Measurements from ENCODE around the gene GPR27.

GPR27 gene

GRCh38 chr3:71785532-71786216 lies 32.0 kb downstream of the GPR27 start:
- Histone ChIP-seq H3K9ac (ENCODE audit: low read length) (no peak overlapping the region), H3K23ac (ENCODE audit: low read length) (no peak overlapping the region), H2AFZ (ENCODE audit: insufficient read depth, low read length, poor library complexity) (no peak overlapping the region), H3K4me2 (ENCODE audit: low read length) (peak overlapping the region; percentile 79), H4K91ac (ENCODE audit: low read depth, low read length) (no peak overlapping the region), H3K14ac (ENCODE audit: low read length) (no peak overlapping the region), H3K27me3 (ENCODE audit: insufficient read depth, low read length) (peaks cover 24% of the 10 kb centered on the region), H3K79me1 (ENCODE audit: low read length) (no peaks in the 10 kb centered on the region), H3K9me3 (ENCODE audit: insufficient read depth, low read depth, low read length) (peaks cover 4% of the 10 kb centered on the region), H4K8ac (ENCODE audit: low read depth, low read length) (no peak overlapping the region), H2BK12ac (ENCODE audit: low read length) (no peak overlapping the region), H2AK5ac (ENCODE audit: low read length) (no peak overlapping the region), H3K4me1 (ENCODE audit: control insufficient read depth in 1 of 2, insufficient read depth in 2 of 2, low read length in 2 of 2) (peaks cover 8 to 14% of the 10 kb centered on the region in 2 experiments), H3K4me3 (ENCODE audit: low read depth, low read length) (no peak overlapping the region), H3K36me3 (ENCODE audit: control insufficient read depth in 1 of 2, insufficient read depth in 2 of 2, low read length in 2 of 2) (no peaks in the 10 kb centered on the region), H2BK120ac (ENCODE audit: insufficient read depth, low read length, poor library complexity) (no peak overlapping the region), H3K79me2 (ENCODE audit: control insufficient read depth, insufficient read depth, low read length, poor library complexity) (no peaks in the 10 kb centered on the region), H3K18ac (ENCODE audit: low read length) (no peak overlapping the region), H3K4ac (ENCODE audit: low read depth, low read length) (no peak overlapping the region), H3K27ac (ENCODE audit: low read depth, low read length) (no peak overlapping the region), H2BK5ac (ENCODE audit: low read depth, low read length, poor library complexity) (no peak overlapping the region), H4K12ac (ENCODE audit: low read depth, low read length) (no peak overlapping the region)
- DNase-seq = no peak
- no CpG with 5 or more reads among the region's 28 CpGs for WGBS (ENCODE audit: extremely low coverage, insufficient coverage, insufficient read length)

GRCh38 chr3:71786217-71786549 lies 32.5 kb downstream of the GPR27 start:
- Histone ChIP-seq H3K36me3 (ENCODE audit: control insufficient read depth in 1 of 2, insufficient read depth in 2 of 2, low read length in 2 of 2) (no peaks in the 10 kb centered on the region), H2BK5ac (ENCODE audit: low read depth, low read length, poor library complexity) (no peak overlapping the region), H3K4me1 (ENCODE audit: control insufficient read depth in 1 of 2, insufficient read depth in 2 of 2, low read length in 2 of 2) (peaks cover 8 to 14% of the 10 kb centered on the region in 2 experiments), H2AK5ac (ENCODE audit: low read length) (no peak overlapping the region), H3K23ac (ENCODE audit: low read length) (no peak overlapping the region), H4K12ac (ENCODE audit: low read depth, low read length) (no peak overlapping the region), H3K14ac (ENCODE audit: low read length) (no peak overlapping the region), H4K91ac (ENCODE audit: low read depth, low read length) (no peak overlapping the region), H3K27me3 (ENCODE audit: insufficient read depth, low read length) (peaks cover 24% of the 10 kb centered on the region), H3K9me3 (ENCODE audit: insufficient read depth, low read depth, low read length) (peaks cover 4% of the 10 kb centered on the region), H3K79me1 (ENCODE audit: low read length) (no peaks in the 10 kb centered on the region), H3K79me2 (ENCODE audit: control insufficient read depth, insufficient read depth, low read length, poor library complexity) (no peaks in the 10 kb centered on the region), H3K27ac (ENCODE audit: low read depth, low read length) (no peak overlapping the region), H3K4me3 (ENCODE audit: low read depth, low read length) (no peak overlapping the region), H2BK120ac (ENCODE audit: insufficient read depth, low read length, poor library complexity) (no peak overlapping the region), H3K4ac (ENCODE audit: low read depth, low read length) (no peak overlapping the region), H4K8ac (ENCODE audit: low read depth, low read length) (no peak overlapping the region), H3K4me2 (ENCODE audit: low read length) (no peak overlapping the region), H2AFZ (ENCODE audit: insufficient read depth, low read length, poor library complexity) (no peak overlapping the region), H3K9ac (ENCODE audit: low read length) (no peak overlapping the region), H2BK12ac (ENCODE audit: low read length) (no peak overlapping the region), H3K18ac (ENCODE audit: low read length) (no peak overlapping the region)
- DNase-seq = no peak
- WGBS (ENCODE audit: extremely low coverage, insufficient coverage, insufficient read length) = no CpG with 5 or more reads among the region's 8 CpGs

GRCh38 chr3:71786551-71786950 lies 32.9 kb downstream of the GPR27 start:
- Histone ChIP-seq H4K91ac (ENCODE audit: low read depth, low read length) (no peak overlapping the region), H2BK12ac (ENCODE audit: low read length) (no peak overlapping the region), H3K27me3 (ENCODE audit: insufficient read depth, low read length) (peaks cover 24% of the 10 kb centered on the region), H3K27ac (ENCODE audit: low read depth, low read length) (no peak overlapping the region), H4K12ac (ENCODE audit: low read depth, low read length) (no peak overlapping the region), H2AK5ac (ENCODE audit: low read length) (no peak overlapping the region), H3K23ac (ENCODE audit: low read length) (no peak overlapping the region), H3K4me2 (ENCODE audit: low read length) (no peak overlapping the region), H2AFZ (ENCODE audit: insufficient read depth, low read length, poor library complexity) (no peak overlapping the region), H3K79me1 (ENCODE audit: low read length) (no peaks in the 10 kb centered on the region), H3K4ac (ENCODE audit: low read depth, low read length) (no peak overlapping the region), H2BK5ac (ENCODE audit: low read depth, low read length, poor library complexity) (no peak overlapping the region), H3K79me2 (ENCODE audit: control insufficient read depth, insufficient read depth, low read length, poor library complexity) (no peaks in the 10 kb centered on the region), H3K9me3 (ENCODE audit: insufficient read depth, low read depth, low read length) (peaks cover 4% of the 10 kb centered on the region), H3K4me3 (ENCODE audit: low read depth, low read length) (no peak overlapping the region), H2BK120ac (ENCODE audit: insufficient read depth, low read length, poor library complexity) (no peak overlapping the region), H3K14ac (ENCODE audit: low read length) (no peak overlapping the region), H4K8ac (ENCODE audit: low read depth, low read length) (no peak overlapping the region), H3K4me1 (ENCODE audit: control insufficient read depth in 1 of 2, insufficient read depth in 2 of 2, low read length in 2 of 2) (peaks cover 8 to 14% of the 10 kb centered on the region in 2 experiments), H3K9ac (ENCODE audit: low read length) (no peak overlapping the region), H3K36me3 (ENCODE audit: control insufficient read depth in 1 of 2, insufficient read depth in 2 of 2, low read length in 2 of 2) (no peaks in the 10 kb centered on the region), H3K18ac (ENCODE audit: low read length) (no peak overlapping the region)
- DNase-seq = no peak
- WGBS (ENCODE audit: extremely low coverage, insufficient coverage, insufficient read length) = no CpG with 5 or more reads among the region's 6 CpGs

GRCh38 chr3:71787851-71788405 lies 34.3 kb downstream of the GPR27 start:
- no CpG with 5 or more reads among the region's 7 CpGs for WGBS (ENCODE audit: extremely low coverage, insufficient coverage, insufficient read length)
- Histone ChIP-seq H3K79me2 (ENCODE audit: control insufficient read depth, insufficient read depth, low read length, poor library complexity) (no peaks in the 10 kb centered on the region), H3K14ac (ENCODE audit: low read length) (no peak overlapping the region), H4K12ac (ENCODE audit: low read depth, low read length) (no peak overlapping the region), H3K4me3 (ENCODE audit: low read depth, low read length) (no peak overlapping the region), H2AK5ac (ENCODE audit: low read length) (no peak overlapping the region), H4K8ac (ENCODE audit: low read depth, low read length) (no peak overlapping the region), H3K27ac (ENCODE audit: low read depth, low read length) (no peak overlapping the region), H2BK120ac (ENCODE audit: insufficient read depth, low read length, poor library complexity) (no peak overlapping the region), H2AFZ (ENCODE audit: insufficient read depth, low read length, poor library complexity) (no peak overlapping the region), H3K36me3 (ENCODE audit: control insufficient read depth in 1 of 2, insufficient read depth in 2 of 2, low read length in 2 of 2) (no peaks in the 10 kb centered on the region), H3K4ac (ENCODE audit: low read depth, low read length) (no peak overlapping the region), H3K27me3 (ENCODE audit: insufficient read depth, low read length) (peaks cover 24% of the 10 kb centered on the region), H3K18ac (ENCODE audit: low read length) (no peak overlapping the region), H2BK5ac (ENCODE audit: low read depth, low read length, poor library complexity) (no peak overlapping the region), H3K9ac (ENCODE audit: low read length) (no peak overlapping the region), H3K4me2 (ENCODE audit: low read length) (no peak overlapping the region), H3K4me1 (ENCODE audit: control insufficient read depth in 1 of 2, insufficient read depth in 2 of 2, low read length in 2 of 2) (peaks cover 8 to 14% of the 10 kb centered on the region in 2 experiments), H3K23ac (ENCODE audit: low read length) (no peak overlapping the region), H3K79me1 (ENCODE audit: low read length) (no peaks in the 10 kb centered on the region), H2BK12ac (ENCODE audit: low read length) (no peak overlapping the region), H3K9me3 (ENCODE audit: insufficient read depth, low read depth, low read length) (peaks cover 4% of the 10 kb centered on the region), H4K91ac (ENCODE audit: low read depth, low read length) (no peak overlapping the region)
- DNase-seq = no peak
